IMR-90 (cell line): Measurements from ENCODE around the gene SETD3. TPM values are rescaled to one million over a fixed set of nuclear protein-coding genes. Genes with fewer than 3 reads are reported as not detected.

Experiments
- ATAC-seq: fragments of 200-7000 bp; cut with Tn5 transposase; 2 replicates; pipeline ENCODE4 v1.9.1; 2020; ENCODE audit warnings: low read depth, mild to moderate bottlenecking, moderate library complexity
- BruUV-seq: library from RNA; stranded (reverse); fragments of 400-500 nt; replicated peaks from 2 replicates; lab custom pipeline; 2021; lab: Mats Ljungman, UMichigan
- CTCF ChIA-PET: fragments of 300-600 bp; formaldehyde crosslinking; extraction: SDS; loops from one replicate; lab custom pipeline; 2021; ENCODE audit warnings: antibody characterized with exemption; lab: Yijun Ruan, JAX
- POLR2A ChIA-PET: fragments of 300-600 bp; sonication (Branson Sonifier 250); formaldehyde crosslinking; loops from one replicate; lab custom pipeline; 2022; ENCODE audit warnings: antibody characterized with exemption; ENCODE audit not compliant: unreplicated experiment; lab: Charles Lee
- DNase-seq: peaks from one replicate; pipeline ENCODE4 v3.0.0; 2013
- H2AFZ ChIP-seq: replicated peaks from 2 replicates; pipeline ENCODE3; 2013; ENCODE audit warnings: low read length, mild to moderate bottlenecking; ENCODE audit not compliant: poor library complexity
- H2AK5ac ChIP-seq: 2 replicates; pipeline ENCODE4 v1.6.1; 2013; ENCODE audit warnings: low read depth, low read length, inconsistent platforms
- H2AK9ac ChIP-seq: replicated peaks from 2 replicates; pipeline ENCODE3; 2013; ENCODE audit warnings: mild to moderate bottlenecking, low read depth, low read length, moderate library complexity; ENCODE audit not compliant: poor library complexity
- H2BK120ac ChIP-seq: 2 replicates; pipeline ENCODE4 v1.6.1; 2013; ENCODE audit warnings: low read depth, low read length, inconsistent platforms
- H2BK15ac ChIP-seq: 3 replicates; pipeline ENCODE4 v1.6.1; 2013; ENCODE audit warnings: low read depth, low read length, inconsistent platforms
- H2BK20ac ChIP-seq: 2 replicates; pipeline ENCODE4 v1.6.1; 2013; ENCODE audit warnings: low read depth, mild to moderate bottlenecking, inconsistent platforms, low read length, moderate library complexity
- H2BK5ac ChIP-seq: 2 replicates; pipeline ENCODE4 v1.6.1; 2013; ENCODE audit warnings: mild to moderate bottlenecking, low read depth, low read length, inconsistent platforms; ENCODE audit not compliant: poor library complexity, severe bottlenecking
- H3K14ac ChIP-seq: replicated peaks from 2 replicates; pipeline ENCODE4 v1.6.1; 2013; ENCODE audit warnings: low read depth, low read length, inconsistent platforms
- H3K18ac ChIP-seq: 2 replicates; pipeline ENCODE4 v1.6.1; 2013; ENCODE audit warnings: low read depth, low read length, control low read depth
- H3K23ac ChIP-seq: 2 replicates; pipeline ENCODE4 v1.6.1; 2013; ENCODE audit warnings: low read depth, low read length, inconsistent platforms
- H3K27ac ChIP-seq: 2 replicates; pipeline ENCODE4 v1.5.1; 2013; ENCODE audit warnings: mild to moderate bottlenecking, control low read depth, low read length; ENCODE audit not compliant: insufficient read depth
- H3K27me3 ChIP-seq: 2 replicates; pipeline ENCODE4 v1.6.1; 2013; ENCODE audit warnings: low read length; ENCODE audit not compliant: control insufficient read depth, insufficient read depth
- H3K36me3 ChIP-seq: 2 replicates; pipeline ENCODE4 v1.6.1; 2013; ENCODE audit warnings: low read length, mixed read lengths; ENCODE audit not compliant: control insufficient read depth, insufficient read depth
- H3K4ac ChIP-seq: 2 replicates; pipeline ENCODE4 v1.6.1; 2013; ENCODE audit warnings: low read depth, low read length, inconsistent platforms
- H3K4me1 ChIP-seq: 2 replicates; pipeline ENCODE4 v1.6.1; 2013; ENCODE audit warnings: low read length, mixed read lengths; ENCODE audit not compliant: control insufficient read depth, insufficient read depth
- H3K4me2 ChIP-seq: 2 replicates; pipeline ENCODE4 v1.6.1; 2013; ENCODE audit warnings: low read depth, mild to moderate bottlenecking, control low read depth, low read length, moderate library complexity
- H3K4me3 ChIP-seq: 2 replicates; pipeline ENCODE4 v1.5.1; 2013; ENCODE audit warnings: low read depth, mild to moderate bottlenecking, control low read depth, low read length, moderate library complexity; ENCODE audit not compliant: insufficient read depth
- H3K56ac ChIP-seq: 2 replicates; pipeline ENCODE4 v1.6.1; 2013; ENCODE audit warnings: low read length, inconsistent platforms; ENCODE audit not compliant: insufficient read depth; ENCODE audit errors: extremely low read depth
- H3K79me1 ChIP-seq, 2 experiments: 2 replicates each; pipeline ENCODE4 v1.6.1; 2013; ENCODE audit warnings: low read length in 2 of 2, inconsistent platforms in 1 of 2, low read depth in 1 of 2
- H3K9ac ChIP-seq: 2 replicates; pipeline ENCODE4 v1.6.1; 2013; ENCODE audit warnings: low read depth, low read length, control low read depth
- H3K9me1 ChIP-seq: 2 replicates; pipeline ENCODE4 v1.6.1; 2013; ENCODE audit warnings: low read length, inconsistent platforms; ENCODE audit not compliant: insufficient read depth
- H3K9me3 ChIP-seq: 2 replicates; pipeline ENCODE4 v1.6.1; 2013; ENCODE audit warnings: low read length; ENCODE audit not compliant: control insufficient read depth, insufficient read depth
- H4K20me1 ChIP-seq: 2 replicates; pipeline ENCODE4 v1.6.1; 2013; ENCODE audit warnings: low read length, inconsistent platforms; ENCODE audit not compliant: insufficient read depth
- H4K5ac ChIP-seq: 2 replicates; pipeline ENCODE4 v1.6.1; 2013; ENCODE audit warnings: mild to moderate bottlenecking, low read depth, low read length, control low read depth
- H4K8ac ChIP-seq, 2 experiments: 2 replicates each; pipeline ENCODE4 v1.6.1; 2013; ENCODE audit warnings: low read depth in 2 of 2, low read length in 2 of 2, control low read depth in 1 of 2, inconsistent platforms in 1 of 2
- H4K91ac ChIP-seq: 2 replicates; pipeline ENCODE4 v1.6.1; 2013; ENCODE audit warnings: low read depth, low read length, inconsistent platforms; ENCODE audit not compliant: insufficient read depth
- BHLHE40 ChIP-seq: fragments of 150-350 bp; IDR thresholded peaks from 2 replicates; pipeline ENCODE4 v1.6.1; 2016; ENCODE audit warnings: mild to moderate bottlenecking, low read depth, low read length
- SMC3 ChIP-seq: fragments of 150-350 bp; IDR thresholded peaks from 2 replicates; pipeline ENCODE4 v1.6.1; 2016; ENCODE audit warnings: low read depth, mild to moderate bottlenecking, antibody characterized with exemption, low read length, moderate library complexity
- WGBS, 2 experiments: methylation state at CpG; one replicate each; pipeline versions ENCODE4 v1.1.5 to v1.1.7; 2013; ENCODE audit warnings: missing lambda C conversion rate in 2 of 2; ENCODE audit not compliant: insufficient read length in 1 of 2; ENCODE audit errors: extremely low coverage in 2 of 2; 5-methylcytosine and 5-hydroxymethylcytosine counted together
- dilution Hi-C: fragments of 300-500 bp; cut with HindIII; formaldehyde crosslinking; loops from one replicate; pipeline ENCODE4 v1.14.3; 2018; ENCODE audit warnings: low sequenced_read_pairs; ENCODE audit not compliant: unreplicated experiment
- in situ Hi-C: fragments of 300-500 bp; cut with MboI; formaldehyde crosslinking; loops from 3 replicates; pipeline ENCODE4 v1.14.3; 2019; ENCODE audit warnings: low sequenced_read_pairs, inconsistent platforms, mixed read lengths
- intact Hi-C: fragments of 100-400 bp; cut with micrococcal nuclease; formaldehyde crosslinking; loops from 2 replicates; pipeline ENCODE4 v1.10.0; 2022
- polyA plus RNA-seq, 3 experiments: library from polyadenylated mRNA; depleted of rRNA; stranded (reverse); fragments of >200 nt; gene quantifications; 2 replicates each; pipeline ENCODE4 v1.2.3, GENCODE V29; 2012; ENCODE audit warnings: low replicate concordance in 1 of 3
- total RNA-seq: library from RNA; depleted of rRNA; stranded (reverse); fragments of >200 nt; gene quantifications from 2 replicates; pipeline ENCODE4 v1.2.3, GENCODE V29; 2012

The SETD3 gene
- total and polyA plus RNA-seq, 2 of the 4 experiments (the other 2 are of a cell fraction): 18.8 to 31.9 TPM

GRCh38 chr14:99517643-99518381, 37.2 kb upstream of the SETD3 start:
- H2AK5ac ChIP-seq: no peak overlapping the region
- H3K23ac ChIP-seq: no peak overlapping the region
- H2BK120ac ChIP-seq: no peak overlapping the region
- H3K9me1 ChIP-seq: no peaks in the 10 kb centered on the region; the same call in 1 of the 2 replicates
- no peak overlapping the region for H3K4me2 ChIP-seq
- ChIA-PET CTCF (interaction anchor here (1.7 kb wide), 1 partner anchor 91 kb away, joined by 4 read pairs; no protein-coding TSS in a partner anchor), POLR2A (no interaction called here)
- dilution Hi-C loops: no loop called here
- no peak overlapping the region for H3K4me3 ChIP-seq
- H2BK20ac ChIP-seq: no peak overlapping the region
- H3K4me1 ChIP-seq: peaks cover 13% of the 10 kb centered on the region
- H4K8ac ChIP-seq: no peak overlapping the region
- no peak overlapping the region for H3K27ac ChIP-seq
- no peak overlapping the region for H2AK9ac ChIP-seq
- ATAC-seq: no peak
- peaks cover 11 to 74% of the 10 kb centered on the region in 2 experiments for H3K79me1 ChIP-seq
- H3K18ac ChIP-seq: no peak overlapping the region
- H3K9me3 ChIP-seq: no peaks in the 10 kb centered on the region
- in situ Hi-C loops: no loop called here
- DNase-seq: no peak
- H3K27me3 ChIP-seq: no peaks in the 10 kb centered on the region
- H3K9ac ChIP-seq: no peak overlapping the region
- H4K5ac ChIP-seq: no peak overlapping the region
- peaks cover 41% of the 10 kb centered on the region for H4K20me1 ChIP-seq
- intact Hi-C loops: loop anchor here (1.0 kb wide), 2 partner anchors 111 to 367 kb away; no protein-coding TSS in a partner anchor
- no peak overlapping the region for H4K91ac ChIP-seq
- H3K56ac ChIP-seq: no peak overlapping the region
- 75% methylated on average over 7 of the region's 16 CpGs; no CpG with 5 or more reads in 1 of the 2 experiments for WGBS, 2 experiments
- no peak overlapping the region for H3K4ac ChIP-seq
- no peak overlapping the region for H3K14ac ChIP-seq
- peak overlapping the region; percentile 65 for H2AFZ ChIP-seq
- no peak for TF ChIP-seq BHLHE40
- no peak for TF ChIP-seq SMC3
- H2BK15ac ChIP-seq: no peak overlapping the region
- no peak overlapping the region for H2BK5ac ChIP-seq
- BruUV-seq: no TSS peak
- H3K36me3 ChIP-seq: peaks cover 20% of the 10 kb centered on the region
